Kidney glomerular epithelial cell (primary cell): ENCODE results near the gene LHFPL6.

Experiments
- DNase-seq: peaks from one replicate; lab custom pipeline; 2025; lab: John Stamatoyannopoulos, UW

The LHFPL6 gene

GRCh38 chr13:39512687-39513086 is 90.3 kb downstream of the LHFPL6 start:
- DNase-seq: no peak

GRCh38 chr13:39510316-39510695 is 92.7 kb downstream of the LHFPL6 start:
- DNase-seq: no peak

GRCh38 chr13:39509616-39510315 is 93.2 kb downstream of the LHFPL6 start:
- no peak for DNase-seq

- no peak for DNase-seq
These were observed 96.2 kb downstream of the LHFPL6 start for GRCh38 chr13:39506559-39507390.

- no peak for DNase-seq
These were observed 97.8 kb downstream of the LHFPL6 start for GRCh38 chr13:39505151-39505550.

GRCh38 chr13:39503048-39503447 is 99.9 kb downstream of the LHFPL6 start:
- no peak for DNase-seq

- DNase-seq: no peak
These were observed 101.2 kb downstream of the LHFPL6 start for GRCh38 chr13:39501702-39502324.

GRCh38 chr13:39499604-39500003 is 103.4 kb downstream of the LHFPL6 start:
- no peak for DNase-seq

GRCh38 chr13:39498471-39499114 is 104.4 kb downstream of the LHFPL6 start:
- no peak for DNase-seq

- no peak for DNase-seq
These were observed 106.5 kb downstream of the LHFPL6 start for GRCh38 chr13:39496506-39496905.

GRCh38 chr13:39494633-39495032 is 108.4 kb downstream of the LHFPL6 start:
- DNase-seq: no peak

- DNase-seq: no peak
These were observed 109.0 kb downstream of the LHFPL6 start for GRCh38 chr13:39494006-39494405.

GRCh38 chr13:39490136-39490535 is 112.9 kb downstream of the LHFPL6 start:
- no peak for DNase-seq

GRCh38 chr13:39486758-39487157 is 116.2 kb downstream of the LHFPL6 start:
- no peak for DNase-seq

GRCh38 chr13:39485314-39485700 is 117.7 kb downstream of the LHFPL6 start:
- no peak for DNase-seq

- DNase-seq: no peak
These were observed 118.3 kb downstream of the LHFPL6 start for GRCh38 chr13:39484506-39485313.

GRCh38 chr13:39483326-39483725 is 119.7 kb downstream of the LHFPL6 start:
- DNase-seq: no peak

- DNase-seq: no peak
These were observed 121.5 kb downstream of the LHFPL6 start for GRCh38 chr13:39481491-39481890.

GRCh38 chr13:39474600-39474999 is 128.4 kb downstream of the LHFPL6 start:
- no peak for DNase-seq

GRCh38 chr13:39469676-39470075 is 133.3 kb downstream of the LHFPL6 start:
- no peak for DNase-seq

GRCh38 chr13:39468306-39468705 is 134.7 kb downstream of the LHFPL6 start:
- no peak for DNase-seq

GRCh38 chr13:39463611-39464010 is 139.4 kb downstream of the LHFPL6 start:
- no peak for DNase-seq
